Nephron progenitor cell (in vitro differentiated cells): ENCODE data around the gene LAMB1.

Source experiments
- DNase-seq: peaks from one replicate; pipeline ENCODE4 v3.0.0; 2021
- H3K27ac Mint-ChIP-seq: 2 replicates; pipeline ENCODE4 v1.8.0; 2021; ENCODE audit warnings: mild to moderate bottlenecking, moderate library complexity, mixed read lengths
- H3K27me3 Mint-ChIP-seq: 2 replicates; pipeline ENCODE4 v1.8.0; 2021; ENCODE audit warnings: mild to moderate bottlenecking, low read depth, mixed read lengths; ENCODE audit not compliant: poor library complexity
- H3K36me3 Mint-ChIP-seq: 2 replicates; pipeline ENCODE4 v1.8.0; 2021; ENCODE audit warnings: low read depth, mixed read lengths
- H3K4me1 Mint-ChIP-seq: 2 replicates; pipeline ENCODE4 v1.8.0; 2021; ENCODE audit warnings: mixed read lengths
- H3K4me3 Mint-ChIP-seq: 2 replicates; pipeline ENCODE4 v1.8.0; 2021; ENCODE audit warnings: mild to moderate bottlenecking, moderate library complexity, mixed read lengths
- H3K9me3 Mint-ChIP-seq: 2 replicates; pipeline ENCODE4 v1.8.0; 2021; ENCODE audit warnings: mild to moderate bottlenecking, moderate library complexity, mixed read lengths
- CTCF ChIP-seq: fragments of 200-600 bp; sonication (generic); IDR thresholded peaks from 2 replicates; pipeline ENCODE4 v1.5.0; 2021; ENCODE audit warnings: antibody characterized with exemption

The LAMB1 gene

GRCh38 chr7:107995184-107996071 lies 7.5 kb downstream of the LAMB1 start:
- Mint-ChIP-seq H3K36me3 (peaks cover 50% of the 10 kb centered on the region), H3K27me3 (no peaks in the 10 kb centered on the region), H3K27ac (peak overlapping the region; percentile 92), H3K4me3 (peak overlapping the region; percentile 60), H3K4me1 (peaks cover 46% of the 10 kb centered on the region), H3K9me3 (peaks cover 5% of the 10 kb centered on the region)
- DNase-seq = peak; percentile 24
- TF ChIP-seq CTCF = no peak

- DNase-seq = no peak
- Mint-ChIP-seq H3K27me3 (no peaks in the 10 kb centered on the region), H3K27ac (peak overlapping the region; percentile 48), H3K36me3 (peaks cover 57% of the 10 kb centered on the region), H3K4me3 (no peak overlapping the region), H3K9me3 (no peaks in the 10 kb centered on the region), H3K4me1 (peaks cover 46% of the 10 kb centered on the region)
- no peak for TF ChIP-seq CTCF
These were observed 8.4 kb downstream of the LAMB1 start for GRCh38 chr7:107994421-107995030.

GRCh38 chr7:107993891-107994291 lies 9.1 kb downstream of the LAMB1 start:
- no peak for TF ChIP-seq CTCF
- H3K9me3 Mint-ChIP-seq = no peaks in the 10 kb centered on the region
- no peak overlapping the region for H3K4me3 Mint-ChIP-seq
- DNase-seq = no peak
- H3K27ac Mint-ChIP-seq = no peak overlapping the region
- H3K4me1 Mint-ChIP-seq = peaks cover 43% of the 10 kb centered on the region
- H3K36me3 Mint-ChIP-seq = peaks cover 62% of the 10 kb centered on the region
- H3K27me3 Mint-ChIP-seq = no peaks in the 10 kb centered on the region

GRCh38 chr7:107989618-107990373 lies 13.2 kb downstream of the LAMB1 start:
- TF ChIP-seq CTCF = no peak
- Mint-ChIP-seq H3K27ac (no peak overlapping the region), H3K36me3 (peaks cover 76% of the 10 kb centered on the region), H3K27me3 (no peaks in the 10 kb centered on the region), H3K4me1 (peaks cover 16% of the 10 kb centered on the region), H3K4me3 (no peak overlapping the region), H3K9me3 (no peaks in the 10 kb centered on the region)
- DNase-seq = no peak

- Mint-ChIP-seq H3K4me1 (no peaks in the 10 kb centered on the region), H3K36me3 (peaks cover 68% of the 10 kb centered on the region), H3K4me3 (no peak overlapping the region), H3K27ac (peak overlapping the region; percentile 87), H3K27me3 (peaks cover 4% of the 10 kb centered on the region), H3K9me3 (no peaks in the 10 kb centered on the region)
- TF ChIP-seq CTCF = peak; percentile 15
- DNase-seq = no peak
These were observed 20.0 kb downstream of the LAMB1 start for GRCh38 chr7:107982918-107983389.
